ENCODE results near the gene EPS8L2.

Gene EPS8L2

GRCh38 chr11:705646-706438 is at the start of gene EPS8L2:
TSS of gene EPS8L2 (plus strand) at chr11:706231. CDS start at chr11:709408, 3,177 bp downstream.
- ChIA-PET POLR2A (no interaction called here), CTCF (interaction anchor here (1.0 to 2.6 kb wide), 2 partner anchors 18 to 91 kb away, joined by 3 to 14 read pairs; no protein-coding TSS in a partner anchor)
- no peak for TF ChIP-seq CTCF (IDR thresholded peaks at IDR 0.05; ENCODE audit: control extremely low read depth, extremely low read depth, low read depth, missing control alignments)
- peak; percentile 39 for DNase-seq (ENCODE audit: extremely low spot score)

GRCh38 chr11:656426-656825 is 49.6 kb upstream of the EPS8L2 start:
- ChIA-PET POLR2A (no interaction called here), CTCF (no interaction called here)
- TF ChIP-seq CTCF (IDR thresholded peaks at IDR 0.05; ENCODE audit: control extremely low read depth, extremely low read depth, low read depth, missing control alignments), result no peak
- DNase-seq (ENCODE audit: extremely low spot score), result no peak

- POLR2A ChIA-PET, result no interaction called here
- CTCF ChIA-PET, result no interaction called here
- no peak for TF ChIP-seq CTCF (IDR thresholded peaks at IDR 0.05; ENCODE audit: control extremely low read depth, extremely low read depth, low read depth, missing control alignments)
These were observed 49.2 kb upstream of the EPS8L2 start for GRCh38 chr11:656866-657265.

GRCh38 chr11:657691-658126 is 48.3 kb upstream of the EPS8L2 start:
- ChIA-PET POLR2A (no interaction called here), CTCF (interaction anchor here (1.3 to 1.4 kb wide), 2 partner anchors 10 to 16 kb away, joined by 3 to 4 read pairs; no protein-coding TSS in a partner anchor)
- DNase-seq (ENCODE audit: extremely low spot score), result no peak
- TF ChIP-seq CTCF (IDR thresholded peaks at IDR 0.05; ENCODE audit: control extremely low read depth, extremely low read depth, low read depth, missing control alignments), result no peak

More at GRCh38 chr11:656866-657265, 49.2 kb upstream of the EPS8L2 start:
- DNase-seq (ENCODE audit: extremely low spot score), result no peak

GRCh38 chr11:659532-660085 is 46.4 kb upstream of the EPS8L2 start:
- CTCF ChIA-PET, result interaction anchor here (1.4 kb wide), 1 partner anchor 65 kb away, joined by 4 read pairs; no protein-coding TSS in a partner anchor
- DNase-seq (ENCODE audit: extremely low spot score), result no peak
- POLR2A ChIA-PET, result interaction anchor here (0.6 kb wide), 1 partner anchor 175 kb away, joined by 5 read pairs; no protein-coding TSS in a partner anchor
- no peak for TF ChIP-seq CTCF (IDR thresholded peaks at IDR 0.05; ENCODE audit: control extremely low read depth, extremely low read depth, low read depth, missing control alignments)

- ChIA-PET POLR2A (no interaction called here), CTCF (interaction anchor here (1.0 to 3.5 kb wide), 6 partner anchors 12 to 66 kb away, joined by 3 to 15 read pairs (median 4); no protein-coding TSS in a partner anchor)
- no peak for DNase-seq (ENCODE audit: extremely low spot score)
- TF ChIP-seq CTCF (IDR thresholded peaks at IDR 0.05; ENCODE audit: control extremely low read depth, extremely low read depth, low read depth, missing control alignments), result no peak
These were observed 45.8 kb upstream of the EPS8L2 start for GRCh38 chr11:660281-660680.

Measured in GM10248 (cell line).